ENCODE results near the gene SRGAP3.

- no peak for TF ChIP-seq CTCF (conservative IDR thresholded peaks at IDR 0.05)
- no peak for TF ChIP-seq ZFX (IDR thresholded peaks at IDR 0.05)
These were observed 55.7 kb downstream of the SRGAP3 start for GRCh38 chr3:9193633-9194195.

All from C4-2B (cell line).